ENCODE measurements around the gene SLCO4C1.

The SLCO4C1 gene

DNA sequence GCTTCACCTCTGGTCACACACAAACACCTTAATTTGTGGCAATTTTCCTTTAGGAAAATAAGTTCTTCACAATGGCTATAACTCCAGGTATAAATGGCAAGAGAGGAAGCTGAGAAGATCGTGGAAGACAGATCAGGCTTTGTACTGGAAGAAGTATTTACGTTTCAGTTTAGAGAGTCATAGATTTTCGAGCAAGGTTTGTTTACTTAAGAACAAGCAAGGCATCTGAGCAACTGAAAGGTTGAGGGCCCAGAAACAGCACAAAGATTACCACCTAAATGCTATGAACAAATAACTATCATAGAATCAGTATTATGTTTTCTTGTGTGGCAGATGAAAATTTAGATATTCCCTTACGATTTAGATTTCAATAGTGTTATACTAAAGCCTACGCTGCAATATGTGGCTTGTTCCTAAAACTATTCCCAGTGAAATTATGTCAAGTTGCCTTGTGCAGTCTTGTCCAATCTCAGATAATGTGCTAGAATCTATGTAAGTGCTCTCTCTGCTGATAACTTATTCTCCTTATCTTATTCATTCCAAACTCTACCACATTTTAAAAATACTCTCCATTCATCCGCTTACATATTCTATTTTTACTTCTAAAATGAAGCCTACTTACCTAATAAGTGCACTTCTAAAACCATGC is 6.7 kb downstream of the SLCO4C1 start:
- Mint-ChIP-seq H3K9me3 (no peaks in the 10 kb centered on the region), H3K4me1 (ENCODE audit: low read depth) (no peaks in the 10 kb centered on the region), H3K36me3 (ENCODE audit: low read depth) (no peaks in the 10 kb centered on the region), H3K4me3 (no peak overlapping the region), H3K27ac (no peak overlapping the region), H3K27me3 (ENCODE audit: low read depth) (peaks cover 4% of the 10 kb centered on the region)

DNA sequence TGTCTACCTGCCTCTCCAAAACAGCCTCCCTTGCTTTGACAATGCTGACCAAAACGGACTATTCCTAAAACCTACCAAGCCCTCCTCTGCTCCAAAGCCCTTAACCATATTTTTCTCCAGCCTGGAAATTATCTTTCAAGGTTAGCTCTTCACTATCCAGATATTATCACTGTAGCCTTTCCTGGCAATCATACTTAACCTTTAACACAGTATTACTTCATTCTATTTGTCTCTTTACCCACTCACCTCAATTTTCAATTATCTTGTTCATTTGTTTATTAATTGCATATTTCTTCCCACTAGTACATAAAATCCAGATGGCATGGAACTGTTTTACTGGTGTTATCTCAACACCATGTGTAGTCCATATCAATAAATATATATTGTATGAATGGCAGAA is 7.5 kb downstream of the SLCO4C1 start:
- Mint-ChIP-seq H3K27me3 (ENCODE audit: low read depth) (peaks cover 4% of the 10 kb centered on the region), H3K9me3 (no peaks in the 10 kb centered on the region), H3K4me3 (no peak overlapping the region), H3K36me3 (ENCODE audit: low read depth) (no peaks in the 10 kb centered on the region), H3K27ac (no peak overlapping the region), H3K4me1 (ENCODE audit: low read depth) (no peaks in the 10 kb centered on the region)

DNA sequence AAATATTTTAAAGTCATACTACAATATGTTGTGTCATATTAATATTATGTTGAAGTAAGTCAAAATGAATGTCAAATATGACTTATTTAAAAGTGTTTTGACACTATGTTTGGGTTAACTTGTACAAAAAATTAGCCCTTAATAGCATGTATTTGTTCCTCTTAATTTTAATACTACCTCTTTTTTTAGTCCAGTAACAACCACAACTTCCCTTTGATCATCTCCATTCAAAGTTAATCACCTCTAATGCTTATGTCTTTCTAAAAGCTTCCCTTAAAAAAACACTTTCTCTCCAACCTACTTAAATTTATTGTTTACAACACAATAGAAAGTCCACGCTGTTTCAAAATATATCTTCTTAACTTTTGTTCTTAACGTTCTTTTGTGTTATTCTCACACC is 9.6 kb downstream of the SLCO4C1 start:
- Mint-ChIP-seq H3K27ac (no peak overlapping the region), H3K4me1 (ENCODE audit: low read depth) (peaks cover 4% of the 10 kb centered on the region), H3K4me3 (no peak overlapping the region), H3K36me3 (ENCODE audit: low read depth) (no peaks in the 10 kb centered on the region), H3K27me3 (ENCODE audit: low read depth) (no peaks in the 10 kb centered on the region), H3K9me3 (no peaks in the 10 kb centered on the region)

DNA sequence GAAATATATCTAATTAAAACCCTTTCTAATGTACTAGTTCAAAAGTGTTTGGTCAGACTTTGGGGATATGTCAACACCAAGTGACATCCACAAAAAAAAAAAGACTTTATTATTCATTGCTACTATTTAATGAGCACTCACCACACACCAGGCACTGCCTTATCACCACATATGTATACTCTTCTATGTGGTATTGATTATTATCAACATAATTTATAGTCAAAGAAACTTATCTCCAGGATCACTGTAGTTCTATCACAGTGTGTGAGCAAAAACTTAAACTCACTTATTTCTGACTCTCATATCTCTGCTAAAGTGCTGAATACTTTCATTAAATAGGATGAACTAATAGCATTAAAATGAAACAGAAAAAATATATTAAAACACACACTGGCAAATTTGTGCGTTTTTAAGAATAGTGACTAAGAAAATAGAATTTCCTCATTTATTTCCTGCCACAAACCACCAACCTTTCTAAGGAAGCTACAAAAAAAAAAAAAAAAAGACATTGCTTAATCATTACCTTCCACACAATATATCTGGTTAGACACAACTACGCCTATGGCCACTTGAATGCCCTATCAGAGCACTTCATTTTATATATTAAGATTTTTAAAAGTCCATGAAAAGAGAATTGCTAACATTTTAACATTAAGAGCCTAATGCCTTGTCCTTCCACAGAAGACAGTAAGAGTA is 12.8 kb downstream of the SLCO4C1 start:
- Mint-ChIP-seq H3K27me3 (ENCODE audit: low read depth) (peaks cover 2% of the 10 kb centered on the region), H3K4me3 (no peak overlapping the region), H3K9me3 (no peaks in the 10 kb centered on the region), H3K36me3 (ENCODE audit: low read depth) (no peaks in the 10 kb centered on the region), H3K4me1 (ENCODE audit: low read depth) (peaks cover 4% of the 10 kb centered on the region), H3K27ac (no peak overlapping the region)

DNA sequence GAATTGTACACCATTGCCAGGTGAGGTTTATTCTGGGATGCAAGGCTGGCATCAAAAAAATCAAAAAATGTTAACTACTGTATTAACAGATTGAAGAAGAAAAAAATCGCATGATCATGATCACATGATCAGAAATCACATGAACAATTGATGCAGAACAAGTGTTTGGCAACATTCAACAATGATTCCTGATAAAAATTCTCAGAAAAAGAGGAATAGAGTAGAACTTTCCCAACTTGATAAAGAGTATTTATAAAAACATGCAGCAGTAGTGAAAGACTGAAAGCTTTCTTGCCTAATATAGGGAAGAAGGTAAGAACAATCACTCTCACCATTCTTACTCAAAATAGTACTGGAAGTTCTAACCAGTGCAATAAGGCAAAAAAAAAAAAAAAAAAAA is 16.4 kb downstream of the SLCO4C1 start:
- Mint-ChIP-seq H3K27ac (no peak overlapping the region), H3K27me3 (ENCODE audit: low read depth) (peaks cover 4% of the 10 kb centered on the region), H3K36me3 (ENCODE audit: low read depth) (no peaks in the 10 kb centered on the region), H3K4me1 (ENCODE audit: low read depth) (peaks cover 4% of the 10 kb centered on the region), H3K9me3 (no peaks in the 10 kb centered on the region), H3K4me3 (no peak overlapping the region)

DNA sequence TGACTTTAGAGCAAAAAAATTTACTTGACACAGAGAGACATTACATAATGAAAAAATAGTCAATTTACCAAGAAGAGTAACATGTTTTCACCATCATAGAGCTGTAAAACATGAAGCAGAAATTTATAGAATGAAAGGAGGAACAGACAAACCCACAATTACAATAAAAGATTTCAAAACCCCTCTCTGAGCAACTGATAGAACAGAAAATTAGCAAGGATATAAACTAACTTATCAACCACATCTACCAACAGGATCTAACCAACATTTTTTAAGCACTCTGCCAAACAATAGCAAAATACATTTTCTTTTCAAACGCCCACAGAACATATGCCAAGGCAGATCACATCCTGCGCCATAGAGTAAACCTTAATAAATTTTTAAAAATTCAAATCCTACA is 17.9 kb downstream of the SLCO4C1 start:
- Mint-ChIP-seq H3K36me3 (ENCODE audit: low read depth) (no peaks in the 10 kb centered on the region), H3K4me1 (ENCODE audit: low read depth) (peaks cover 2% of the 10 kb centered on the region), H3K4me3 (no peak overlapping the region), H3K27ac (no peak overlapping the region), H3K9me3 (no peaks in the 10 kb centered on the region), H3K27me3 (ENCODE audit: low read depth) (peaks cover 4% of the 10 kb centered on the region)

DNA sequence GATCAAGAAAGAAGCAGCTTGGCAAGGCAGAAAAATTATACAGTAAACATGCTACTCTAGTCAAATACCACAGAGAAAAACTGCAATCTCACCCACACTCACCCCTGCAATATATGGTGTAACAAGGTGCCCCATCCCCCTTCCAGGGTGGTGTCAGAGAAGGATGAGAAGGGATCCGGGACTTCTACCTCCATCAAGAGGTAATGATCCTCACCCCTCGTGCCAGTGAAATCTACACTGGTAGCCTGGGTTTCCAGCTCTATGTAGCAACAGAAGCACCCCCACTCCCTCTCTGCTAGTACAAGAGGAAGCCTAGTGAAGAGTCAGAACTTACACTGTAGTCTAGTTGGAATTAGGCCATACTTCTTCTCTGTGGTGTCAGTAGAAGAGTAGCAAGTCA is 18.9 kb downstream of the SLCO4C1 start:
- Mint-ChIP-seq H3K27ac (no peak overlapping the region), H3K4me1 (ENCODE audit: low read depth) (no peaks in the 10 kb centered on the region), H3K9me3 (no peaks in the 10 kb centered on the region), H3K27me3 (ENCODE audit: low read depth) (peaks cover 4% of the 10 kb centered on the region), H3K36me3 (ENCODE audit: low read depth) (no peaks in the 10 kb centered on the region), H3K4me3 (no peak overlapping the region)

DNA sequence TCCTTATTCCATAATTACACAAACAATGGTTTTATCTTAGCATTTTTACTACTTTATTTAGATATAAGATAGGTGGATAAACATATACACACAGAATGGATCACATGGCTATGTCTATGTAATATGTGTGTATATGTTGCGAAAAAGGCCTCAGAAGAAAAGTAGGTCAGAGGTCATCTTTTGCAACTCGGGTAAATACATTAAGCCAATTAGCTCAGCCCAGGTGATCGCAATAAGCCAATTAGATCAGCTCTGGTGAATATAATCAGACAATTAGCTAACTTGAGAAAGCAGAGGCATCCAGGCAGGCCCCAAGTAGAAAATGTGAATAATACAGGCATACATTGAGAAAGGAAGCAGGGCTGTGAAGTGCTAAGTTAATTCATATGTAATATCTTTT is 24.3 kb downstream of the SLCO4C1 start:
- H3K36me3 Mint-ChIP-seq (ENCODE audit: low read depth), result no peaks in the 10 kb centered on the region
- no peaks in the 10 kb centered on the region for H3K4me1 Mint-ChIP-seq (ENCODE audit: low read depth)
- H3K27me3 Mint-ChIP-seq (ENCODE audit: low read depth), result no peaks in the 10 kb centered on the region
- H3K9me3 Mint-ChIP-seq, result peaks cover 16% of the 10 kb centered on the region
- no peak overlapping the region for H3K4me3 Mint-ChIP-seq
- no peak overlapping the region for H3K27ac Mint-ChIP-seq

DNA sequence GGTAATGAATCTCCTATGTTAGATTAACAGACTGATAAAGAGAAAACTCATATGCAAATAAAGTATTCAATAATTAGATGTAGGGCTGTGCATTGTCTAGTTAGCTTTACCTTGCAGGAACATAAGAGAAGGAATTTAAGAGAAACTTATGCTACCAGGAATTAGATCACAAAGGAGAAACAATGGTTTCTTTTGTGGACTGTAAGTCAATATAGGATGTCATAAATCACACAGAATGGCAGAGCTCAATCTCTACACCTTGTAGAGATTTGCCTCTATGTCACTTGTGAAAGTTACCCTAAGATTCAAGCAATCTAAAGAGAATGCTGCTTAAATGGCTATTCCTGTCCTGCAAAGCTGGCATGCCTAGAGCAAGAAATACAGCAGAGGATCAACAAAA is 26.0 kb downstream of the SLCO4C1 start:
- Mint-ChIP-seq H3K27me3 (ENCODE audit: low read depth) (no peaks in the 10 kb centered on the region), H3K9me3 (peaks cover 16% of the 10 kb centered on the region), H3K36me3 (ENCODE audit: low read depth) (no peaks in the 10 kb centered on the region), H3K4me1 (ENCODE audit: low read depth) (no peaks in the 10 kb centered on the region), H3K4me3 (no peak overlapping the region), H3K27ac (no peak overlapping the region)

DNA sequence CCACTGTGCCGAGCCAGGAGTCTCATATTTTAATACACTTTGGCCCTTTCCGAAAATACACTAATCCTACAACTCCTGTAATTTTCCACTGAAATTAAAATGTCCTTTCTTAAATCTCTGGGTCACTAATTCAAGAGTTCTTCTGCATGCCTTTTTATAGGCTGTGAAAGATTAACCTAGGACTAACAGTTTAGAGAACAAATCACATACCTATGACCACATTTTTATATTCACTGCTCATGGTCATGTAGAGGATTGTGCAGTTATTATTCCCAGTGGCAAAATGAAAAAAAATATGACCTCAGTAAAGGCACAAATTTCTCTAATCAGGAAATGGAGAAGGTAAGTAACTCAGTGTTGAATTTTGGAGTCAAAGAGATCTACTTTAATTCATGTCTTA is 33.4 kb downstream of the SLCO4C1 start:
- no peaks in the 10 kb centered on the region for H3K36me3 Mint-ChIP-seq (ENCODE audit: low read depth)

DNA sequence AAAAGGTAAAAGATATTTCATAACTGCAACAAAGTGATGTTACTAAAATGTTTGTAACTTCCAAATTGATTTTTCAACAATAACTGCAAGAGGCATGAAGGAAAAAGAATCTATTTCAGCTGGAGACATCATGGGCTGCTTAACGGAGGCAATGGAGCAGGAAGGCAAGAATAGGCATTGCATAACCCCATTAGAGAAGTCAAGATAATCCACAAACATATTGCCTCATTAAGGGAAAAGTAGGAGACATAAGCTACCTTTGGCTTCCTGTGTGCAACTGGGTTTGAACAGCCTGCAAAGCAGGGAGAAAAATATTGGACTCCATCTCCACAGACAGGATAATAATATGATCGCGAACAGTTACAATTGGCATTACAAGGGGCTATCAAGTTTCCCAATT is 46.7 kb downstream of the SLCO4C1 start:
- Mint-ChIP-seq H3K27ac (no peak overlapping the region), H3K27me3 (ENCODE audit: low read depth) (no peaks in the 10 kb centered on the region), H3K4me1 (ENCODE audit: low read depth) (no peaks in the 10 kb centered on the region), H3K36me3 (ENCODE audit: low read depth) (no peaks in the 10 kb centered on the region), H3K4me3 (no peak overlapping the region), H3K9me3 (no peaks in the 10 kb centered on the region)

More for the DNA sequence above, 33.4 kb downstream of the SLCO4C1 start:
- Mint-ChIP-seq H3K27ac (no peak overlapping the region), H3K4me1 (ENCODE audit: low read depth) (no peaks in the 10 kb centered on the region), H3K27me3 (ENCODE audit: low read depth) (no peaks in the 10 kb centered on the region), H3K9me3 (no peaks in the 10 kb centered on the region), H3K4me3 (no peak overlapping the region)

DNA sequence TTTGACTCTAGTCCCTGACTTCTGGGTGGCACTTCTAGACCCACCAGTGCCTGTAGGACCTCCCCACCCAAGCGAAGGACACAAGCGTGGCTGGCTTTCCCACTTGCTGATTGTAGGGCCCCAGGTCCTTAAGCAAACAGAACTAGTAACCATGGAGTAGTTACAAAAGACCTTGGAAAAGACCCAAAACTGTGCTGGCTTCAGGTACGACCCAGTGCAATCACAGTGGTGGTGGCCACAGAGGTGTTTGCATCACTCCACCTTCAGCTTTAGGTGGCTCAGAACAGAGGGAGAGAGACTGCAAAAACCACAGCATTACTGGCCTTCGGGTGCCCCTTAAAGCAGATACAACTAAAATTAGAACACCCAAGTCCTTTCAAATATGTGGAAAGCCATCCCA is 52.9 kb downstream of the SLCO4C1 start:
- Mint-ChIP-seq H3K36me3 (ENCODE audit: low read depth) (no peaks in the 10 kb centered on the region), H3K27ac (no peak overlapping the region), H3K27me3 (ENCODE audit: low read depth) (no peaks in the 10 kb centered on the region)

DNA sequence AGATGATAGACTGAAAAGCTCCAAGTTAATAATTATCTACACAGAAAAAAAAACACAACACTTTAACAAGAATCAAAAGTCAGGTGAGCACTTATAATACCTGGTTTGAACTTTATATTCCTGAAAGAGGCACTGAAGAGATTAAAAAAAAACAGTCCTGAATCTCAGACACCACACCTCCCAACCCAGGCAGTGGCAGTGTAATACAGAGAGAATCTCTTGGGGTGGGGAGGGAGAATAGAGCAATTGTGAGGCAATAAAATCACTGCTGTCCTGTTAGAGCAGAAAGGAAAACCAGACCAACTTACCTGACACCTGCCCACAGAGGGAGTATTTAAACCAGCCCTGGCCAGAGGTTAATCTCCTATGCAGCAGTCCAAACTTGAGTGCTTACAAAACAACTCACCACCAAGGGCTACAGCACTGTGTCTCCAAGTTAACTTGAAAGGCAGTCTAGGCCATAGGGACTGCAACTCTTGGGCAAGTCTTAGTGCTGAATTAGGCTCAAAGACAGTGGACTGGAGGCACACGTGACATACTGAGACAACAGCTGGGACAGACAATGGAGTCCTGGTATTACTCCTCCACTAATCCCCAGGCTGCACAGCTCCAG is 54.2 kb downstream of the SLCO4C1 start:
- no peaks in the 10 kb centered on the region for H3K36me3 Mint-ChIP-seq (ENCODE audit: low read depth)
- no peak overlapping the region for H3K27ac Mint-ChIP-seq
- no peaks in the 10 kb centered on the region for H3K9me3 Mint-ChIP-seq
- no peaks in the 10 kb centered on the region for H3K4me1 Mint-ChIP-seq (ENCODE audit: low read depth)
- no peak overlapping the region for H3K4me3 Mint-ChIP-seq
- H3K27me3 Mint-ChIP-seq (ENCODE audit: low read depth), result no peaks in the 10 kb centered on the region

More for the DNA sequence above, 52.9 kb downstream of the SLCO4C1 start:
- Mint-ChIP-seq H3K4me1 (ENCODE audit: low read depth) (no peaks in the 10 kb centered on the region), H3K4me3 (no peak overlapping the region), H3K9me3 (no peaks in the 10 kb centered on the region)

DNA sequence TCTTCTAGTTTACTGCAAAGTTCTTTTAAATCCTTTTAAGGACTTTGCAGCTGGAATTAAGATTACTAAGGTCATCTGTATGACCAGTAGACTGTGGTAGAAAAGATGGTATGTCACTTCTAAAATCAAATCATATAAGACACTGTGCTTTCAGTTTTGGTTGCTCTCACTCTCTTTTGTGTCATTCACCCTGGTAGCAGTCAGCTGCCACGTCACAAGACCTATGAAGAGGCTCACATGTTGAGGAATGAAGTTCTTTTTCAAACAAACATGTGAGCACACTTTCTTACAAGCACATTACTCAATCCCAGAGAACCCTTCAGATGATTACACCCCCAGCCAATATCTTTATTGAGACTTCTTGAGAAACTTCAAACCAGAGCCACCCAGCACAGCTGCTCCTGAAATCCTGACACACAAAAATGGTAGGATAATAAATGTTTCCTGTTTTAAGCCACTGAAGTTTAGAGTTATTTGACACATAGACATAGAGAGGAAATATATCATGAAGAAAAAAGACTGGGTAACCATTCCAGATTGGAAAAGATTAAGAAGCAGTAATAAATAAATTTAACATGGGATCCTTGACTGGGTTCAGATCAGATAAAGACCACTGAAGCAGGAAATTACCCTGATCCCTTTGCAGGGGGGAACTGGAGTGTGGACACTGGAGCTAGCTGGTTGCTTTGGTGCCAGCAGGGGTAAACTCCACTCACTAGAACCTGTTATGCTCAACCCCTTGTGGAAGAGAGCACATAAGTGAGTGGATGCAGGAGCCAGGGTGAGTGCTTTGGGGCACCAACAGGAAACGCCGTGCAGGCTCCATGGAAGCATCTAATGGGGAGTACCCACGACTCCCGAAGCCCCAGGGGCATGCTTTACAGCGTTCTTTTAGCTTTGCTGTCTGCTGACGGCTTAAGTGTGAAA is 64.1 kb downstream of the SLCO4C1 start:
- H3K27ac Mint-ChIP-seq, result no peak overlapping the region
- H3K9me3 Mint-ChIP-seq, result no peaks in the 10 kb centered on the region

More for the DNA sequence above, 64.1 kb downstream of the SLCO4C1 start:
- no peaks in the 10 kb centered on the region for H3K27me3 Mint-ChIP-seq (ENCODE audit: low read depth)
- no peak overlapping the region for H3K4me3 Mint-ChIP-seq
- H3K36me3 Mint-ChIP-seq (ENCODE audit: low read depth), result no peaks in the 10 kb centered on the region
- peaks cover 12% of the 10 kb centered on the region for H3K4me1 Mint-ChIP-seq (ENCODE audit: low read depth)

All from T-helper 1 cell treated with Interleukin-12 subunit alpha and Interleukin-12 subunit beta and Interleukin-4 antibody, amounts not matched to agents 30 μg/mL and 1 μg/mL, for 36 hours (primary cell).